Measurements from ENCODE around the gene WDFY4.

WDFY4 gene

GRCh38 chr10:48762064-48763042 lies 77.7 kb downstream of the WDFY4 start:
- DNase-seq, result no peak
- in situ Hi-C loops (cut with MboI; ENCODE audit: low pct_unique_long_range_greater_than_20kb, low sequenced_read_pairs), result no loop called here

GRCh38 chr10:48763403-48763965 lies 78.8 kb downstream of the WDFY4 start:
- in situ Hi-C loops (cut with MboI; ENCODE audit: low pct_unique_long_range_greater_than_20kb, low sequenced_read_pairs), result no loop called here
- no peak for DNase-seq

- DNase-seq, result no peak
- in situ Hi-C loops (cut with MboI; ENCODE audit: low pct_unique_long_range_greater_than_20kb, low sequenced_read_pairs), result no loop called here
These were observed 79.8 kb downstream of the WDFY4 start for GRCh38 chr10:48764486-48764885.

GRCh38 chr10:48765039-48765438 lies 80.4 kb downstream of the WDFY4 start:
- in situ Hi-C loops (cut with MboI; ENCODE audit: low pct_unique_long_range_greater_than_20kb, low sequenced_read_pairs), result no loop called here
- no peak for DNase-seq

GRCh38 chr10:48765527-48765926 lies 80.9 kb downstream of the WDFY4 start:
- in situ Hi-C loops (cut with MboI; ENCODE audit: low pct_unique_long_range_greater_than_20kb, low sequenced_read_pairs), result no loop called here
- no peak for DNase-seq

- in situ Hi-C loops (cut with MboI; ENCODE audit: low pct_unique_long_range_greater_than_20kb, low sequenced_read_pairs), result no loop called here
- no peak for DNase-seq
These were observed 82.9 kb downstream of the WDFY4 start for GRCh38 chr10:48767373-48768143.

GRCh38 chr10:48768144-48768766 lies 83.6 kb downstream of the WDFY4 start:
- in situ Hi-C loops (cut with MboI; ENCODE audit: low pct_unique_long_range_greater_than_20kb, low sequenced_read_pairs), result no loop called here
- no peak for DNase-seq

- in situ Hi-C loops (cut with MboI; ENCODE audit: low pct_unique_long_range_greater_than_20kb, low sequenced_read_pairs), result no loop called here
- no peak for DNase-seq
These were observed 84.3 kb downstream of the WDFY4 start for GRCh38 chr10:48768926-48769325.

- in situ Hi-C loops (cut with MboI; ENCODE audit: low pct_unique_long_range_greater_than_20kb, low sequenced_read_pairs), result no loop called here
- DNase-seq, result no peak
These were observed 85.2 kb downstream of the WDFY4 start for GRCh38 chr10:48769706-48770435.

GRCh38 chr10:48770561-48771089 lies 86.0 kb downstream of the WDFY4 start:
- no peak for DNase-seq

GRCh38 chr10:48771234-48771633 lies 86.6 kb downstream of the WDFY4 start:
- in situ Hi-C loops (cut with MboI; ENCODE audit: low pct_unique_long_range_greater_than_20kb, low sequenced_read_pairs), result no loop called here
- no peak for DNase-seq

More at GRCh38 chr10:48770561-48771089, 86.0 kb downstream of the WDFY4 start:
- in situ Hi-C loops (cut with MboI; ENCODE audit: low pct_unique_long_range_greater_than_20kb, low sequenced_read_pairs), result no loop called here

- no peak for DNase-seq
- in situ Hi-C loops (cut with MboI; ENCODE audit: low pct_unique_long_range_greater_than_20kb, low sequenced_read_pairs), result no loop called here
These were observed 87.4 kb downstream of the WDFY4 start for GRCh38 chr10:48772059-48772458.

GRCh38 chr10:48773580-48773979 lies 88.9 kb downstream of the WDFY4 start:
- DNase-seq, result no peak
- in situ Hi-C loops (cut with MboI; ENCODE audit: low pct_unique_long_range_greater_than_20kb, low sequenced_read_pairs), result no loop called here

- DNase-seq, result no peak
- in situ Hi-C loops (cut with MboI; ENCODE audit: low pct_unique_long_range_greater_than_20kb, low sequenced_read_pairs), result no loop called here
These were observed 89.9 kb downstream of the WDFY4 start for GRCh38 chr10:48774416-48775205.

- DNase-seq, result no peak
- in situ Hi-C loops (cut with MboI; ENCODE audit: low pct_unique_long_range_greater_than_20kb, low sequenced_read_pairs), result no loop called here
These were observed 90.5 kb downstream of the WDFY4 start for GRCh38 chr10:48775206-48775517.

GRCh38 chr10:48776005-48776522 lies 91.4 kb downstream of the WDFY4 start:
- no peak for DNase-seq
- in situ Hi-C loops (cut with MboI; ENCODE audit: low pct_unique_long_range_greater_than_20kb, low sequenced_read_pairs), result no loop called here

GRCh38 chr10:48776528-48776927 lies 91.9 kb downstream of the WDFY4 start:
- no peak for DNase-seq
- in situ Hi-C loops (cut with MboI; ENCODE audit: low pct_unique_long_range_greater_than_20kb, low sequenced_read_pairs), result no loop called here

- in situ Hi-C loops (cut with MboI; ENCODE audit: low pct_unique_long_range_greater_than_20kb, low sequenced_read_pairs), result no loop called here
- no peak for DNase-seq
These were observed 92.4 kb downstream of the WDFY4 start for GRCh38 chr10:48777110-48777509.
